Vagina (tissue), 2 donors: ENCODE results near the gene LGALS3.

Experiments used
- POLR2A ChIP-seq, 2 donors: fragments of 450-650 bp; IDR thresholded peaks; one replicate each; pipeline ENCODE4 v1.6.1; 2017; ENCODE audit warnings: antibody characterized with exemption in 2 of 2, mild to moderate bottlenecking in 2 of 2, moderate library complexity in 2 of 2
- POLR2AphosphoS5 ChIP-seq, 2 donors: sonication (generic); formaldehyde crosslinking; IDR thresholded peaks; one replicate each; pipeline ENCODE4 v1.9.0; 2017; ENCODE audit warnings: antibody characterized with exemption in 2 of 2, mild to moderate bottlenecking in 2 of 2, low read depth in 1 of 2; ENCODE audit not compliant: insufficient read depth in 1 of 2
- TF ChIP-seq, protein P1 (sequence below), 3 experiments: fragments of 450-650 bp in 2 of 3; fragments of 200-600 bp in 1 of 3; sonication (generic) in 1 of 3; IDR thresholded peaks; one replicate each; pipeline ENCODE4 v1.5.1; 2017 to 2019; ENCODE audit warnings: antibody characterized with exemption in 3 of 3, mild to moderate bottlenecking in 2 of 3, moderate library complexity in 2 of 3

DNA sequence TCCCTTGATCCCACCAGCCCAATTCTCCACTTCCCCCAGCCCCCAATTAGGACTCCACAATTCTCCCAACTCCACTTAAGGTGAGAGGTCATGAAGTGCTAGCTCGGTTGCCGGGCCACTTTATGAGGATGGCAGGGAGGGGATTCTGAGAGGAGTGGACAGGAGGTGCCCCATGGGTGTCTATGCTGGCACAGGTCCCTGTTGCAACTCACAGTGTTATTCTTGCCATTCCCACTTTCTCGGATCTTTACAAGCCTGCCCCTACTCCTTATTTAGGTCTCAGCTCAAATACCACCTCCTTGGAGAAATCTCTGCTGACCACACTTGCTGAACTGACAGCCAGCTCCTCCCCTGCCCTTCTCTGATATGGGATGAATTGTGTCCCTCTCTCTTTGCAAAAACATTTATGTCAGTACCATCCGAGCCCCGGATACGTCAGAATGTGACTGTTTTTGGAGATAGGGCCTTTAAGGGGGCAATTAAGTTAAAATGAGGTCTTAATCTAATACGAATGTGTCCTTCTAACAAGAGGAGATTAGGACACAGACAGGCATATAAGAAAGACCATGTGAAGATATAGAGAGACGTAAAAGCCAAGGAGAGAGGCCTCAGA, 4.2 kb upstream of the LGALS3 start:
- TF ChIP-seq, protein P1, sequence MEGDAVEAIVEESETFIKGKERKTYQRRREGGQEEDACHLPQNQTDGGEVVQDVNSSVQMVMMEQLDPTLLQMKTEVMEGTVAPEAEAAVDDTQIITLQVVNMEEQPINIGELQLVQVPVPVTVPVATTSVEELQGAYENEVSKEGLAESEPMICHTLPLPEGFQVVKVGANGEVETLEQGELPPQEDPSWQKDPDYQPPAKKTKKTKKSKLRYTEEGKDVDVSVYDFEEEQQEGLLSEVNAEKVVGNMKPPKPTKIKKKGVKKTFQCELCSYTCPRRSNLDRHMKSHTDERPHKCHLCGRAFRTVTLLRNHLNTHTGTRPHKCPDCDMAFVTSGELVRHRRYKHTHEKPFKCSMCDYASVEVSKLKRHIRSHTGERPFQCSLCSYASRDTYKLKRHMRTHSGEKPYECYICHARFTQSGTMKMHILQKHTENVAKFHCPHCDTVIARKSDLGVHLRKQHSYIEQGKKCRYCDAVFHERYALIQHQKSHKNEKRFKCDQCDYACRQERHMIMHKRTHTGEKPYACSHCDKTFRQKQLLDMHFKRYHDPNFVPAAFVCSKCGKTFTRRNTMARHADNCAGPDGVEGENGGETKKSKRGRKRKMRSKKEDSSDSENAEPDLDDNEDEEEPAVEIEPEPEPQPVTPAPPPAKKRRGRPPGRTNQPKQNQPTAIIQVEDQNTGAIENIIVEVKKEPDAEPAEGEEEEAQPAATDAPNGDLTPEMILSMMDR (IDR thresholded peaks at IDR 0.05): no peak
- TF ChIP-seq POLR2A (IDR thresholded peaks at IDR 0.05) (no peak), POLR2AphosphoS5 (IDR thresholded peaks at IDR 0.05; ENCODE audit: insufficient read depth in 1 of 2, low read depth in 1 of 2) (no peak)
